ENCODE measurements around the gene PRAMEF20.

The PRAMEF20 gene

GRCh38 chr1:13462682-13463081 is 52.4 kb downstream of the PRAMEF20 start:
- no peak for DNase-seq (ENCODE audit: low read depth in 2 of 2)

GRCh38 chr1:13465515-13465914 is 55.3 kb downstream of the PRAMEF20 start:
- no peak for DNase-seq (ENCODE audit: low read depth in 2 of 2)

DNA sequence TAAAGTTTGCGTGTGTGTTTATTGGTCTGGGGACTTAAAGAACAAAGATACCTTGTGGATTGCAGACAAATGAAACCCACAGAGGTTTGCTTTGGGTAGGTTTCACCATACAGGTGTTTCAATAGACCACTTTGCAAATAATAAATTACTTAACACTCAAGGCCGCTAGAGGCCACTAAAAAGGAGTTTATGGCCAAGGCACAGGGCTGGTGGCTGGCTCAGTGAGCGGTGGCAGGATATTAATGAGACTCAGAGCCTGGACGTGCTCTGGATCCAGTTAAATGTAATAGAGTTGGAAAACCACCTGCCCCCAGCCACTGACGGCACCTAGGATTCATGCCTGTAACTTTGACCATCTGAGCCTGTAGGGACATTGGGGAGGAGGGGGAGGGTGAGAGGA is 59.1 kb downstream of the PRAMEF20 start:
- DNase-seq (ENCODE audit: low read depth in 2 of 2) = no peak

Measured in fibroblast of skin of left quadriceps (primary cell).